Uterus (tissue), 4 donors: ENCODE measurements around the gene CACNA1B. TPM values are rescaled to one million over a fixed set of nuclear protein-coding genes. Genes with fewer than 3 reads are reported as not detected.

Experiments
- DNase-seq, 2 donors: peaks; one replicate each; pipeline ENCODE4 v3.0.0-alpha.2; 2019 to 2020
- H3K27ac ChIP-seq, 2 donors: fragments of 200-600 bp; sonication (generic); 1 replicate in 1 of 2; 2 replicates in 1 of 2; pipeline ENCODE4 v1.5.1; 2016 to 2018
- H3K27me3 ChIP-seq, 2 donors: fragments of 200-600 bp; sonication (generic); one replicate each; pipeline ENCODE4 v1.5.1; 2018 to 2019; ENCODE audit warnings: control low read depth in 1 of 2
- H3K36me3 ChIP-seq, 2 donors: fragments of 200-600 bp; sonication (generic); one replicate each; pipeline ENCODE4 v1.5.1; 2019; ENCODE audit warnings: control low read depth in 1 of 2
- H3K4me1 ChIP-seq, 2 donors: fragments of 200-600 bp; sonication (generic); one replicate each; pipeline ENCODE4 v1.5.1; 2018 to 2019; ENCODE audit warnings: control low read depth in 1 of 2
- H3K4me3 ChIP-seq, 2 donors: fragments of 200-600 bp; sonication (generic); 1 replicate in 1 of 2; 2 replicates in 1 of 2; pipeline ENCODE4 v1.5.1; 2018 to 2019; ENCODE audit warnings: mild to moderate bottlenecking in 1 of 2
- H3K9me3 ChIP-seq, 2 donors: fragments of 200-600 bp; sonication (generic); one replicate each; pipeline ENCODE4 v1.5.1; 2019; ENCODE audit warnings: control low read depth in 1 of 2
- POLR2A ChIP-seq, 2 donors: fragments of 450-650 bp; IDR thresholded peaks; one replicate each; pipeline ENCODE4 v1.6.1; 2016; ENCODE audit warnings: antibody characterized with exemption in 2 of 2, mild to moderate bottlenecking in 1 of 2, moderate library complexity in 1 of 2
- intact Hi-C: fragments of 100-400 bp; cut with DNase I; formaldehyde crosslinking; loops from one replicate; pipeline ENCODE4 v1.15.1; 2023; ENCODE audit warnings: low total_unique reads
- total RNA-seq, 4 donors: library from RNA; depleted of rRNA in 3 of 4; stranded (reverse); fragments of >200 nt in 3 of 4; gene quantifications; one replicate each; pipeline versions ENCODE4 v1.1.0 to v1.2.4, GENCODE V29; 2014 to 2023
- TF ChIP-seq, protein P1 (sequence below), 4 experiments: fragments of 200-600 bp in 2 of 4; fragments of 450-650 bp in 2 of 4; sonication (generic) in 2 of 4; IDR thresholded peaks; one replicate each; pipeline ENCODE4 v1.5.1; 2016 to 2019; ENCODE audit warnings: antibody characterized with exemption in 4 of 4, mild to moderate bottlenecking in 2 of 4, moderate library complexity in 1 of 4
- donor health status: DM: yes; HTN: yes; CAD: no.

Gene CACNA1B
- total RNA-seq, 4 donors from 2014 or later = 0.12 to 0.97 TPM; not detected in 2

DNA sequence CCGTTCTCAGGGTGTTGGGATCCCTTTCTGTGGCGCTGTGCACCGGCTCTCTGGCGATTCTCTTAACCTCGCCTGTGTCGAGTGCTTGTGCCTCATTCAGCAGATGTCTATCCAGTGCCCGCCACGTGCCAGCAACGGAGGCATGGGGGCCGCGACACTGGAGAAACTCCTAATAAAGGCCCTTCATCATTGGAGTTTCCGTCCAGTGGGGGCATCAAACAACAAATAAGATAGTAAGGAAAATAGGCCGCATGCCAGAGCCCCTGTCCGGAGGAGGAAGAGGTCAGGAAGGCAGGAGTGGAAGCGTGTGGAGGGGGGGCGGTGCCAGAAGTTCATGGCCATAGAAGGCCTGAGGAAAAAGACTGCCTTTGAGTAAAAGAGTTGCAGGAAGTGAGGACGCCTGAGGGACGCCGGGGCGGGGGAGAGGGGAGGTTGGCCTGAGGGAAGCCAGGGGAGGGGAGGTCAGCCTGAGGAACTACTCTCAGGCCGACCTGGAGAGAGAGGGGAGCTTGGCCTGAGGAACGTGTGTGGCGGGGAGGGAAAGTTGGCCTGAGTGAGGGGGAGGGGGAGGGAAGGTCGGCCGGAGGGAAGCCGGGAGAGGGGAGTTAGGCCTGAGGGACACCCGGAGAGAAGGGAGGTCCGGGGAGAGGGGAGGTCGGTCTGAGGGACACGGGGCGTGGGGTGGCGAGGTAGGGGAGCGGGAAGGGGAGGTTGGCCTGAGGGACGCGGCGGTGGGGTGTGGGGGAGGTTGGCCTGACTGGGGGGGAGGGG lies 82.2 kb downstream of the CACNA1B start:
- DNase-seq = no peak
- TF ChIP-seq, protein P1, sequence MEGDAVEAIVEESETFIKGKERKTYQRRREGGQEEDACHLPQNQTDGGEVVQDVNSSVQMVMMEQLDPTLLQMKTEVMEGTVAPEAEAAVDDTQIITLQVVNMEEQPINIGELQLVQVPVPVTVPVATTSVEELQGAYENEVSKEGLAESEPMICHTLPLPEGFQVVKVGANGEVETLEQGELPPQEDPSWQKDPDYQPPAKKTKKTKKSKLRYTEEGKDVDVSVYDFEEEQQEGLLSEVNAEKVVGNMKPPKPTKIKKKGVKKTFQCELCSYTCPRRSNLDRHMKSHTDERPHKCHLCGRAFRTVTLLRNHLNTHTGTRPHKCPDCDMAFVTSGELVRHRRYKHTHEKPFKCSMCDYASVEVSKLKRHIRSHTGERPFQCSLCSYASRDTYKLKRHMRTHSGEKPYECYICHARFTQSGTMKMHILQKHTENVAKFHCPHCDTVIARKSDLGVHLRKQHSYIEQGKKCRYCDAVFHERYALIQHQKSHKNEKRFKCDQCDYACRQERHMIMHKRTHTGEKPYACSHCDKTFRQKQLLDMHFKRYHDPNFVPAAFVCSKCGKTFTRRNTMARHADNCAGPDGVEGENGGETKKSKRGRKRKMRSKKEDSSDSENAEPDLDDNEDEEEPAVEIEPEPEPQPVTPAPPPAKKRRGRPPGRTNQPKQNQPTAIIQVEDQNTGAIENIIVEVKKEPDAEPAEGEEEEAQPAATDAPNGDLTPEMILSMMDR (IDR thresholded peaks at IDR 0.05) = no peak
- no peak for TF ChIP-seq POLR2A (IDR thresholded peaks at IDR 0.05)
- Histone ChIP-seq H3K9me3 (no peaks in the 10 kb centered on the region), H3K4me3 (no peak overlapping the region), H3K36me3 (no peaks in the 10 kb centered on the region), H3K4me1 (no peaks in the 10 kb centered on the region), H3K27me3 (no peaks in the 10 kb centered on the region), H3K27ac (no peak overlapping the region)
- intact Hi-C loops = no loop called here

DNA sequence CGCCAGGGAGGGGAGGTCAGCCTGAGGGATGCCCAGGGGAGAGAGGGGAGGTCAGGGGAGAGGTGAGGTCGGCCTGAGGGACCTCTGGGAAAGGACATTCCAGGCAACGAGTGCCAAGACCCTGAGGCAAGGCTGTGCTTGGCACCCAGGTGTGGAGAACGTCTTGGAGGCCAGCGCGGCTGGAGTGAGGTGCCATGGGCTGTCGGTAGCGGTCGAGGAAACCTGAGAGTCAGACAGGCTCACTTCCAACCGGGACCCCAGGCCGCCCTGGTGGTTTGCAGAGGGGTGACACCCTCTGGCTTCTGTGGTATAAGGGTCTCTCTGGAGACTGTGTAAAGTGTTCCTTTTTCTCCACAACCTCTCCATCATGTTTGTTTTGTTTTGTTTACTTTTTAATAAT lies 82.9 kb downstream of the CACNA1B start:
- intact Hi-C loops = no loop called here
- no peaks in the 10 kb centered on the region for H3K27me3 ChIP-seq
- H3K4me3 ChIP-seq = no peak overlapping the region
- TF ChIP-seq, protein P1 (IDR thresholded peaks at IDR 0.05) = no peak
- TF ChIP-seq POLR2A (IDR thresholded peaks at IDR 0.05) = no peak
- DNase-seq = no peak
- no peaks in the 10 kb centered on the region for H3K9me3 ChIP-seq
- H3K36me3 ChIP-seq = no peaks in the 10 kb centered on the region
- no peak overlapping the region for H3K27ac ChIP-seq
- no peaks in the 10 kb centered on the region for H3K4me1 ChIP-seq

DNA sequence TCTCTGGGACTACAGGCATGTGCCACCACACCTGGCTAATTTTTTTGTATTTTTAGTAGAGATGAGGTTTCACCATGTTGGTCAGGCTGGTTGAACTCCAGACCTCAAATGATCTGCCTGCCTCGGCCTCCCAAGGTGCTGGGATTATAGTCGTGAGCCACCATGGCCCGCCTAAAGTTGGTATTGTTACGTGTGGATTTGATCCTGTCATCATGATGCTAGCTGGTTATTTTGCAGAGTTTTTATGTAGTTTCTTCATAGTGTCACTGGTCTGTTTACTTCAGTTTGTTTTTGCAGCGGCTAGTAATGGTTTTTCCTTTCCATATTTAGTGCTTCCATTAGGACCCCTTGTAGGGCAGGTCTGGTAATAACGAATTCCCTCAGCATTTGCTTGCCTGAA lies 85.9 kb downstream of the CACNA1B start:
- no peak overlapping the region for H3K4me3 ChIP-seq
- intact Hi-C loops = no loop called here
- TF ChIP-seq, protein P1 (IDR thresholded peaks at IDR 0.05) = no peak
- TF ChIP-seq POLR2A (IDR thresholded peaks at IDR 0.05) = no peak
- no peak for DNase-seq
- H3K4me1 ChIP-seq = no peaks in the 10 kb centered on the region
- no peaks in the 10 kb centered on the region for H3K27me3 ChIP-seq
- H3K27ac ChIP-seq = no peak overlapping the region
- no peaks in the 10 kb centered on the region for H3K36me3 ChIP-seq
- no peaks in the 10 kb centered on the region for H3K9me3 ChIP-seq

DNA sequence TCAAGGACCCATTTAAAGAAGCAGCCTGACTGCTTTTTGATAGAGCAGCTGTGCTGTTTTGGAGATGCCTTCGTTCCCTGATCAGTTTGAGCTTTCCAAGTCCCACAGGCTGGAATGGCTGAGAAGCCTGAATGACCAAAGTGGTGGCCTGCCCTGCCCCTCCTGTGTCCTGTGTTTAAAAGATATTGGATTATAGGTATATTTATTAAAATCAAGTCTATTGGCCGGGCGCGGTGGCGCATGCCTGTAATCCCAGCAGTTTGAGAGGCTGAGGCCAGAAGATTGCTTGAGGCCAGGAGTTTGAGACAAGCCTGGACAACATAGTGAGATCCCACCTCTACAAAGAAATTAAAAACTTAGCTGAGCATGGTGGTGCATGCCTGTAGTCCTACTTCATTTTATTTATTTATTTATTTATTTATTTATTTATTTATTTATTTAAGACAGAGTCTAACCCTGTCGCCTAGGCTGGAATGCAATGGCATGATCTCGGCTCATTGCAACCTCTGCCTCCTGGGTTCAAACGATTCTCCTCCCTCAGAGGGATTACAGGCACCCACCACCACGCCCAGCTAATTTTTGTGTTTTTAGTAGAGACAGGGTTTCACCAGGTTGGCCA lies 87.7 kb downstream of the CACNA1B start:
- TF ChIP-seq POLR2A (IDR thresholded peaks at IDR 0.05) = no peak
- TF ChIP-seq, protein P1 (IDR thresholded peaks at IDR 0.05) = no peak
- no peak overlapping the region for H3K4me3 ChIP-seq
- intact Hi-C loops = no loop called here
- DNase-seq = no peak
- no peaks in the 10 kb centered on the region for H3K27me3 ChIP-seq
- H3K36me3 ChIP-seq = no peaks in the 10 kb centered on the region
- H3K4me1 ChIP-seq = no peaks in the 10 kb centered on the region
- no peak overlapping the region for H3K27ac ChIP-seq
- no peaks in the 10 kb centered on the region for H3K9me3 ChIP-seq

DNA sequence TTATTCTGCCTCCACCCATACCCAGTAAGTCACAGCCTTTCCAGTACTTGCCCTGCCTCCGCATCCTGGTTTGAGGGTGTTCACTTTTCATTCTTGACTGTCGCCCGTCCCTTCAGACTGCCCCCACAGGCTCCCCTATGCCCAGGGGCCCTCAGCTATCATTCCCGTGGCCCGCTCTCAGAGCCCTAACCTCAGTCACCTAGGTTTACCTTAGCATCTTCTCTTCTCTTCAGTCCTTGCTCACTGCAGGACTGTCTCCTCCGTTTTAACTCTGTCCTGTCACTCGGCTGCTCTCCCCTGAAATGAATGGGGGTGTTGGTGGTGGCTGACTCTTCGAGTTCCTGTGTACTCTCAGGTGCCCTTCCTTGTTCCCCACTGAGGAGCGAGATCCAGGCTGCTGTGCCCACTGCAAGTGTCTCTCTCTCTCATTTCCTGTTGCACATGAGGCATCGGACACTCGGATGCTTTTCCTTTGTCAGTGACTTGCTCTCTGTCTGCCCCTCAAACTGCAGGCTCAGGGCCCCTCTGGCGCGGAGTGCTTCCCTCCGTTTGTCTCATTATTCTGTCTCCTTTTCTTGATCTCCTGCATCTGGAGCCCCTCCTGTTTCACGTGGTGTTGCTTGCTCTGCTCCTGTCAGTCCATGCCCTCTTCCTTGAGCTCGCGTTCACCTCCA lies 89.8 kb downstream of the CACNA1B start:
- H3K36me3 ChIP-seq = no peaks in the 10 kb centered on the region
- intact Hi-C loops = no loop called here
- H3K9me3 ChIP-seq = no peaks in the 10 kb centered on the region
- no peak overlapping the region for H3K4me3 ChIP-seq
- no peak for DNase-seq
- H3K4me1 ChIP-seq = no peaks in the 10 kb centered on the region
- no peaks in the 10 kb centered on the region for H3K27me3 ChIP-seq
- no peak overlapping the region for H3K27ac ChIP-seq
- no peak for TF ChIP-seq POLR2A (IDR thresholded peaks at IDR 0.05)
- TF ChIP-seq, protein P1 (IDR thresholded peaks at IDR 0.05) = no peak
